Measurements from ENCODE around the gene LANCL1. TPM values are rescaled to one million over a fixed set of nuclear protein-coding genes. Genes with fewer than 3 reads are reported as not detected.
A peak's percentile ranks its signal among the peaks of the same experiment; 100 is the strongest.

LANCL1 gene
- total RNA-seq, 1 donor from 2014 or later, result 38.7 TPM

DNA sequence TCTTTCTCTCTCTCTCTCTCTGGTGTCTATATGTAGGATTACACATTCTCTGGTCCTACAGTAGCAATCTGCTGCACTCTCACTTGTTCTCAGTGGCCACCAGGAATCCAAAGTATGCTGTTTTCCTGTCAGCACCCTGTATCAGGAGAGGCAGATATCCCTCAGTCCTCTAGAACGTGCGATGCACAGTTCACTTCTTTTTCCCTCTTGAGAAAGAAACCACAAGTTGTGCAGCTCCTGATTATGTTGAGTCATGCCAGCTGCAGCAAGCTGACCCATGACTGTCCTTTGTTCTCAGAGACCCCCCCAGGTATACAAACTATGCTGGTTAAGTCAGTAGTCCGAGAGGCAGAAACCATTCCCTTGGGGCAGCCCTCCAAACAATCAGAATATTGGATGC lies 54.6 kb downstream of the LANCL1 start:
- TF ChIP-seq CTCF (IDR thresholded peaks at IDR 0.05; ENCODE audit: unreplicated experiment), result no peak
- no peaks in the 10 kb centered on the region for H3K4me1 Mint-ChIP-seq (ENCODE audit: unreplicated experiment)
- H3K4me3 Mint-ChIP-seq (ENCODE audit: unreplicated experiment), result no peak overlapping the region
- no peaks in the 10 kb centered on the region for H3K9me3 Mint-ChIP-seq (ENCODE audit: unreplicated experiment)
- no peaks in the 10 kb centered on the region for H3K27me3 Mint-ChIP-seq (ENCODE audit: unreplicated experiment)
- peaks cover 13% of the 10 kb centered on the region for H3K36me3 Mint-ChIP-seq (ENCODE audit: low read depth, unreplicated experiment)
- no peak for DNase-seq (ENCODE audit: low spot score)
- H3K27ac Mint-ChIP-seq (ENCODE audit: unreplicated experiment), result no peak overlapping the region

- Mint-ChIP-seq H3K27me3 (ENCODE audit: unreplicated experiment) (no peaks in the 10 kb centered on the region), H3K9me3 (ENCODE audit: unreplicated experiment) (no peaks in the 10 kb centered on the region), H3K36me3 (ENCODE audit: low read depth, unreplicated experiment) (no peaks in the 10 kb centered on the region), H3K27ac (ENCODE audit: unreplicated experiment) (no peak overlapping the region), H3K4me3 (ENCODE audit: unreplicated experiment) (no peak overlapping the region), H3K4me1 (ENCODE audit: unreplicated experiment) (no peaks in the 10 kb centered on the region)
- TF ChIP-seq CTCF (IDR thresholded peaks at IDR 0.05; ENCODE audit: unreplicated experiment), result no peak
- no peak for DNase-seq (ENCODE audit: low spot score)
Measured at GRCh38 chr2:210412660-210413059, 63.9 kb downstream of the LANCL1 start.

- no peak for TF ChIP-seq CTCF (IDR thresholded peaks at IDR 0.05; ENCODE audit: unreplicated experiment)
- Mint-ChIP-seq H3K27ac (ENCODE audit: unreplicated experiment) (no peak overlapping the region), H3K36me3 (ENCODE audit: low read depth, unreplicated experiment) (no peaks in the 10 kb centered on the region), H3K9me3 (ENCODE audit: unreplicated experiment) (no peaks in the 10 kb centered on the region), H3K27me3 (ENCODE audit: unreplicated experiment) (no peaks in the 10 kb centered on the region), H3K4me1 (ENCODE audit: unreplicated experiment) (no peaks in the 10 kb centered on the region), H3K4me3 (ENCODE audit: unreplicated experiment) (no peak overlapping the region)
- DNase-seq (ENCODE audit: low spot score), result no peak
Measured at GRCh38 chr2:210410542-210410941, 66.0 kb downstream of the LANCL1 start.

DNA sequence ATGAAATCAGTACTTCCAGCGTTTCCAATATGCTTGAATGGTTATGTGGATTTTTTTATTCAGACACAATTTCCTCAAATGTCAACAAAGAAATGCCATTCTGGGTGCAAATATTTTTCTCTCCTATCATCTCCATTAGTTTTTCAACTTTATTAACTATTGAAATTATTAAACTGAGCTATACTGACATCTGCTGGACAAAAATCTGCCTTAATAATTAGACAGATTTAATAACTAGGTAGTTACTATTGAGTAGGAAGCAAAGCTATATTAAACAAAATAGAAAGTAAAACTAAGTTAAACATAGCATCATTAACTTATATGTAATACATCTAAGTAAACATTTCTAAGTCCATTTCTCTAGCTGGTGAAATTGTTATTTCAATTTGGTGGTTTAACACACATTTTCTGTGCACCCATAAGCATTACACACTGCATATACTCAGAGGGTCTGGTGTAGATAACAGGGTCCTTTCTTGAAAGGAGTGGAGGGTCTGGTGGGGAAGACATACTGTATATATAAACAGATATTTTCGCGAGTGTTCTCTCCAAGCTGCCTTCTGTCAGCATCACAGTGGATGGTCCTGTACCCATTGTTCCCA lies 77.0 kb downstream of the LANCL1 start:
- no peaks in the 10 kb centered on the region for H3K9me3 Mint-ChIP-seq (ENCODE audit: unreplicated experiment)
- no peak for DNase-seq (ENCODE audit: low spot score)
- peak; percentile 52 for TF ChIP-seq CTCF (IDR thresholded peaks at IDR 0.05; ENCODE audit: unreplicated experiment)
- no peaks in the 10 kb centered on the region for H3K36me3 Mint-ChIP-seq (ENCODE audit: low read depth, unreplicated experiment)
- no peak overlapping the region for H3K27ac Mint-ChIP-seq (ENCODE audit: unreplicated experiment)
- no peak overlapping the region for H3K4me3 Mint-ChIP-seq (ENCODE audit: unreplicated experiment)
- H3K4me1 Mint-ChIP-seq (ENCODE audit: unreplicated experiment), result no peaks in the 10 kb centered on the region
- no peaks in the 10 kb centered on the region for H3K27me3 Mint-ChIP-seq (ENCODE audit: unreplicated experiment)

- Mint-ChIP-seq H3K36me3 (ENCODE audit: low read depth, unreplicated experiment) (no peaks in the 10 kb centered on the region), H3K27me3 (ENCODE audit: unreplicated experiment) (peaks cover 1% of the 10 kb centered on the region), H3K4me3 (ENCODE audit: unreplicated experiment) (no peak overlapping the region), H3K27ac (ENCODE audit: unreplicated experiment) (no peak overlapping the region), H3K9me3 (ENCODE audit: unreplicated experiment) (no peaks in the 10 kb centered on the region), H3K4me1 (ENCODE audit: unreplicated experiment) (no peaks in the 10 kb centered on the region)
- DNase-seq (ENCODE audit: low spot score), result no peak
- TF ChIP-seq CTCF (IDR thresholded peaks at IDR 0.05; ENCODE audit: unreplicated experiment), result no peak
Measured at GRCh38 chr2:210392469-210392881, 84.1 kb downstream of the LANCL1 start.
